Pancreas (tissue), 10 donors: ENCODE results near the gene DMAC2. TPM values are rescaled to one million over a fixed set of nuclear protein-coding genes. Genes with fewer than 3 reads are reported as not detected.
A peak's percentile ranks its signal among the peaks of the same experiment; 100 is the strongest.
"Not testable (repeated sequence)": the region's sequence is repeated elsewhere in the genome, so short reads cannot be mapped to it uniquely, and the experiment has no call there.

Experiments used
- ATAC-seq, 4 donors: fragments of 200-7000 bp; cut with Tn5 transposase; one replicate each; pipeline versions ENCODE4 v1.8.0 to v1.9.1; 2020; ENCODE audit warnings: mild to moderate bottlenecking in 4 of 4, moderate library complexity in 4 of 4
- DNase-seq, 6 donors: peaks; one replicate each; pipeline ENCODE4 v3.0.0-alpha.2; 2020
- FAIRE-seq: peaks from 2 replicates; lab custom pipeline; 2012; peaks lifted over from hg19 to GRCh38; lab: Jason Lieb, UNC
- H3K27ac ChIP-seq, 4 donors: fragments of 200-600 bp; sonication (generic); 1 replicate in 3 of 4; 2 replicates in 1 of 4; pipeline versions ENCODE4 v1.5.0 to v1.8.0; 2020
- H3K27me3 ChIP-seq, 4 donors: fragments of 200-600 bp; one replicate each; pipeline ENCODE4 v1.8.0; 2021
- H3K36me3 ChIP-seq, 3 donors: fragments of 200-600 bp; sonication (generic) in 1 of 3; one replicate each; pipeline versions ENCODE4 v1.5.0 to v1.8.0; 2020 to 2021
- H3K4me1 ChIP-seq, 3 donors: fragments of 200-600 bp; one replicate each; pipeline ENCODE4 v1.8.0; 2021
- H3K4me3 ChIP-seq, 4 donors: fragments of 200-600 bp; sonication (generic) in 2 of 4; one replicate each; pipeline versions ENCODE4 v1.5.0 to v1.8.0; 2020 to 2021
- H3K9me3 ChIP-seq, 4 donors: fragments of 200-600 bp; one replicate each; pipeline ENCODE4 v1.8.0; 2021
- WGBS, 2 donors: extraction: QIAGEN DNeasy Blood & Tissue Kit; methylation state at CpG; one replicate each; pipeline ENCODE4 v1.1.7; 2013; 5-methylcytosine and 5-hydroxymethylcytosine counted together
- intact Hi-C, 3 donors: fragments of 100-400 bp; cut with DNase I; formaldehyde crosslinking; loops; one replicate each; pipeline versions ENCODE4 v1.11.1 to v1.14.2; 2022
- polyA plus RNA-seq, 2 donors: library from polyadenylated mRNA; stranded (reverse); fragments of 200-250 nt; gene quantifications; one replicate each; pipeline ENCODE4 v1.2.3, GENCODE V29; 2013
- total RNA-seq, 6 donors: library from RNA; stranded (reverse); fragmentation: NEBNext Ultra II Directional in 4 of 6; extraction: Animal tissue kit (Norgen Biotek cat#: 25700) in 4 of 6; gene quantifications; one replicate each; pipeline versions ENCODE4 v1.2.1 to v1.2.4, GENCODE V29; 2021 to 2023
- TF ChIP-seq, protein P1 (sequence below), 4 donors: fragments of 200-600 bp; sonication (generic) in 3 of 4; IDR thresholded peaks; one replicate each; pipeline versions ENCODE4 v1.5.0 to v1.8.0; 2021; ENCODE audit warnings: antibody characterized with exemption in 4 of 4
- donor health status: healthy with polysubstance abuse.
- donor health status: DM: no; HTN: no; CAD: no; lungs with moderate emphysema.
- donor health status: DM: no; HTN: no; CAD: no.
- donor health status: control.
- donor health status: control.
- donor health status: Bipolar disorder and iron deficiency.
- donor health status: DM: yes; HTN: yes; CAD: no.
- donor health status: DM: no; HTN: no; CAD: no.
- donor health status: DM: no; HTN: no; CAD: no.
- donor health status: DM: yes; HTN: yes; CAD: no.

DMAC2 gene
- total and polyA plus RNA-seq, 8 donors: 16.2 to 25.5 (median 23.9) TPM

- H3K4me1 ChIP-seq: peaks cover 0 to 9% (median 7%) of the 10 kb centered on the region in 3 donors
- H3K27ac ChIP-seq: no peak overlapping the region
- DNase-seq (no peak), FAIRE-seq (no peak), ATAC-seq (no peak)
- H3K36me3 ChIP-seq: peaks cover 0 to 36% (median 8%) of the 10 kb centered on the region in 3 donors
- WGBS, 2 donors: 59 to 66% methylated on average over 11 to 12 of the region's 12 CpGs
- intact Hi-C loops: no loop called here
- H3K9me3 ChIP-seq: no peaks in the 10 kb centered on the region
- H3K4me3 ChIP-seq: no peak overlapping the region
- TF ChIP-seq, protein P1, sequence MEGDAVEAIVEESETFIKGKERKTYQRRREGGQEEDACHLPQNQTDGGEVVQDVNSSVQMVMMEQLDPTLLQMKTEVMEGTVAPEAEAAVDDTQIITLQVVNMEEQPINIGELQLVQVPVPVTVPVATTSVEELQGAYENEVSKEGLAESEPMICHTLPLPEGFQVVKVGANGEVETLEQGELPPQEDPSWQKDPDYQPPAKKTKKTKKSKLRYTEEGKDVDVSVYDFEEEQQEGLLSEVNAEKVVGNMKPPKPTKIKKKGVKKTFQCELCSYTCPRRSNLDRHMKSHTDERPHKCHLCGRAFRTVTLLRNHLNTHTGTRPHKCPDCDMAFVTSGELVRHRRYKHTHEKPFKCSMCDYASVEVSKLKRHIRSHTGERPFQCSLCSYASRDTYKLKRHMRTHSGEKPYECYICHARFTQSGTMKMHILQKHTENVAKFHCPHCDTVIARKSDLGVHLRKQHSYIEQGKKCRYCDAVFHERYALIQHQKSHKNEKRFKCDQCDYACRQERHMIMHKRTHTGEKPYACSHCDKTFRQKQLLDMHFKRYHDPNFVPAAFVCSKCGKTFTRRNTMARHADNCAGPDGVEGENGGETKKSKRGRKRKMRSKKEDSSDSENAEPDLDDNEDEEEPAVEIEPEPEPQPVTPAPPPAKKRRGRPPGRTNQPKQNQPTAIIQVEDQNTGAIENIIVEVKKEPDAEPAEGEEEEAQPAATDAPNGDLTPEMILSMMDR (IDR thresholded peaks at IDR 0.05): no peak
- H3K27me3 ChIP-seq: no peaks in the 10 kb centered on the region
Measured at GRCh38 chr19:41392775-41393174, 46.9 kb downstream of the DMAC2 start.

- peaks cover 0 to 9% (median 7%) of the 10 kb centered on the region in 3 donors for H3K4me1 ChIP-seq
- H3K27me3 ChIP-seq: no peaks in the 10 kb centered on the region
- no peak for ATAC-seq
- intact Hi-C loops: no loop called here
- no peak for DNase-seq
- H3K27ac ChIP-seq: no peak overlapping the region
- 88 to 93% methylated on average over 11 of the region's 11 CpGs for WGBS, 2 donors
- TF ChIP-seq, protein P1 (IDR thresholded peaks at IDR 0.05): no peak
- FAIRE-seq: no peak
- no peak overlapping the region for H3K4me3 ChIP-seq
- no peaks in the 10 kb centered on the region for H3K9me3 ChIP-seq
- H3K36me3 ChIP-seq: peaks cover 0 to 36% (median 8%) of the 10 kb centered on the region in 3 donors
Measured at GRCh38 chr19:41391618-41392017, 48.1 kb downstream of the DMAC2 start.

DNA sequence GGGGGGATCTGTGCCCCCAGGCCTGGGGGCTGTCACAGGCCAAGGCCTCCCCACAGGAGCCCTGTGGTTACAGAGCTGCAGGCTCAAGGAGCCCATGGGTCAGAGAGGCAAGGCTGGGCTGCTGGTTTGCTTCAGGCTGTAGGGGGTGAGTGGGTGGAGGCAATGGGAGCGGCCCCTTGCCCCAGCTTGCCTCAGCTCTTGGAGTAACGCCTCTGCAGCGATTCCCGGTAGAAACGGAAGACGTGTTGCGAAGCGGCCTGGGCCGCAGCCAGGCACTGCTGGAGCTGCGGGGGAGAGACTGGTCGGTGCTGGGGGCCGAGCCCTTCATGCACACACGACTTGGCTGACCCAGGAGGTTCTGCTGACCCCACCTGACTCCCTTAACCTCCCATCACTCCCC, 53.3 kb downstream of the DMAC2 start:
- peak in 2 of 4 donors; percentile 19 to 47 for ATAC-seq
- TF ChIP-seq, protein P1 (IDR thresholded peaks at IDR 0.05): no peak
- no peak for FAIRE-seq

DNA sequence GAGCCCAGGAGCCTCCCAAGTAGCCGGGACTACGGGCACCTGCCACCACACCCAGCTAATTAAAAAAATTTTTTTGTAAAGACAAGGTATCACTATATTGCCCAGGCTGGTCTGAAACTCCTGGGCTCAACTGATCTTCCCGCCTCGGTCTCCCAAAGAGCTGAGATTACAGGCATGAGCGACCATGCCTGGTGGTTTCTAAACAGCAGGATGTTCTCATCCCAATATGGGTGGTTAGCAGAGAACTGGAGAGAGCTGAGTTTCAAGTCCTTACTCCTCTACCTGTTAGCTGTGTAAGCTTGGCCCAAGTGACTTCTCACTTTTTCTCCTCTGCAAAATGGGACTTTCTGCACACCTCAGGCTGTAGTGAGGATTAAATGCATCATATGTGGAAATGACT, 55.4 kb downstream of the DMAC2 start:
- ATAC-seq (no peak), DNase-seq (no peak), FAIRE-seq (no peak)
- H3K27me3 ChIP-seq: no peaks in the 10 kb centered on the region
- WGBS, 2 donors: 89 to 92% methylated on average over 5 of the region's 5 CpGs
- H3K4me3 ChIP-seq: no peak overlapping the region
- H3K36me3 ChIP-seq: peaks cover 0 to 12% (median 3%) of the 10 kb centered on the region in 3 donors
- TF ChIP-seq, protein P1 (IDR thresholded peaks at IDR 0.05): no peak
- H3K4me1 ChIP-seq: no peaks in the 10 kb centered on the region
- no peaks in the 10 kb centered on the region for H3K9me3 ChIP-seq
- intact Hi-C loops: no loop called here
- no peak overlapping the region for H3K27ac ChIP-seq

More for the DNA sequence above, 53.3 kb downstream of the DMAC2 start:
- DNase-seq: no peak
- no peak overlapping the region for H3K4me3 ChIP-seq
- intact Hi-C loops: no loop called here
- WGBS, 2 donors: 86 to 93% methylated on average over 13 of the region's 13 CpGs
- H3K36me3 ChIP-seq: peaks cover 0 to 29% (median 11%) of the 10 kb centered on the region in 3 donors
- no peak overlapping the region for H3K27ac ChIP-seq
- H3K4me1 ChIP-seq: no peaks in the 10 kb centered on the region
- no peaks in the 10 kb centered on the region for H3K9me3 ChIP-seq
- no peaks in the 10 kb centered on the region for H3K27me3 ChIP-seq

DNA sequence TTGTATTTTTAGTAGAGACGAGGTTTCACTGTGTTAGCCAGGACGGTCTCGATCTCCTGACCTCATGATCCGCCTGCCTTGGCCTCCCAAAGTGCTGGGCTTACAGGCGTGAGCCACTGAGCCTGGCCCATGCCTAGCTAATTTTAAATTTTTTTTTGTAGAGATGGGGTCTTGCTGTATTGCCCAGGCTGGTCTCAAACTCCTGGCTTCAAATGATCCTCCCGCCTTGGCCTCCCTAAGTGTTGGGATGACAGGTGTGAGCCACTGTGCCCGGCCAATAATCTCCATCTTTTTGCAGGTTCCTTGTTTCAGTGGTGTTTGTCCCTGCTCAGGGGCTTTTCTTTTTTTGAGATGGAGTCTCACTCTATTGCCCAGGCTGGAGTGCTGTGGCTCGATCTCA, 58.2 kb downstream of the DMAC2 start:
- DNase-seq, H3K27ac ChIP-seq, H3K36me3 ChIP-seq, intact Hi-C loops, H3K4me3 ChIP-seq, H3K9me3 ChIP-seq, H3K4me1 ChIP-seq, H3K27me3 ChIP-seq, FAIRE-seq, ATAC-seq: not testable (repeated sequence)
- 93 to 94% methylated on average over 8 of the region's 8 CpGs for WGBS, 2 donors

Other genes with a start within 250 kb of the DMAC2 start
- gene CYP2S1, start 246.7 kb downstream of the DMAC2 start, total RNA-seq: 1 to 10 TPM in 3 of 6 donors, under 1 TPM in 3; 0.09 to 2.6 (median 0.86) TPM
- under 1 TPM; 0.23 to 0.30 TPM for gene CYP2S1, start 246.7 kb downstream of the DMAC2 start, polyA plus RNA-seq
- gene AXL, start 220.7 kb downstream of the DMAC2 start, total RNA-seq: 10 to 100 TPM in 1 of 6 donors, 1 to 10 TPM in 5; 1.2 to 16.6 (median 5.2) TPM
- 1 to 10 TPM; 2.4 to 2.8 TPM for gene AXL, start 220.7 kb downstream of the DMAC2 start, polyA plus RNA-seq
- gene HNRNPUL1, start 175.5 kb downstream of the DMAC2 start, total RNA-seq: 100 to 1,000 TPM in 1 of 6 donors, 10 to 100 TPM in 5; 74.0 to 101 (median 83.8) TPM
- 10 to 100 TPM; 49.2 to 63.1 TPM for gene HNRNPUL1, start 175.5 kb downstream of the DMAC2 start, polyA plus RNA-seq
- 10 to 100 TPM in 5 of 6 donors, 1 to 10 TPM in 1; 9.4 to 19.2 (median 13.1) TPM for gene CCDC97, start 129.7 kb downstream of the DMAC2 start, total RNA-seq
- gene CCDC97, start 129.7 kb downstream of the DMAC2 start, polyA plus RNA-seq: 10 to 100 TPM; 11.3 to 12.4 TPM
- gene TGFB1, start 86.0 kb downstream of the DMAC2 start, total RNA-seq: 10 to 100 TPM in 2 of 6 donors, 1 to 10 TPM in 4; 3.3 to 32.3 (median 6.9) TPM
- 1 to 10 TPM; 4.0 to 6.0 TPM for gene TGFB1, start 86.0 kb downstream of the DMAC2 start, polyA plus RNA-seq
- 1 to 10 TPM; 1.5 to 5.7 (median 2.2) TPM for gene B9D2, start 75.8 kb downstream of the DMAC2 start, total RNA-seq
- gene B9D2, start 75.8 kb downstream of the DMAC2 start, polyA plus RNA-seq: 1 to 10 TPM; 4.5 to 7.5 TPM
- 1 to 10 TPM; 3.8 to 5.9 (median 4.8) TPM for gene TMEM91, start 63.4 kb downstream of the DMAC2 start, total RNA-seq
- gene TMEM91, start 63.4 kb downstream of the DMAC2 start, polyA plus RNA-seq: 10 to 100 TPM; 24.8 to 33.0 TPM
- 10 to 100 TPM; 10.7 to 33.7 (median 14.4) TPM for gene EXOSC5, start 42.6 kb downstream of the DMAC2 start, total RNA-seq
- gene EXOSC5, start 42.6 kb downstream of the DMAC2 start, polyA plus RNA-seq: 10 to 100 TPM; 14.3 to 15.3 TPM
- gene BCKDHA, start 42.1 kb downstream of the DMAC2 start, total RNA-seq: 10 to 100 TPM in 5 of 6 donors, 1 to 10 TPM in 1; 9.3 to 29.3 (median 18.6) TPM
- gene BCKDHA, start 42.1 kb downstream of the DMAC2 start, polyA plus RNA-seq: 10 to 100 TPM; 23.6 to 34.2 TPM
- 1 to 10 TPM in 4 of 6 donors, under 1 TPM in 2; 0.41 to 3.2 (median 1.2) TPM for gene B3GNT8, start 12.5 kb downstream of the DMAC2 start, total RNA-seq
- 1 to 10 TPM; 3.1 to 4.5 TPM for gene B3GNT8, start 12.5 kb downstream of the DMAC2 start, polyA plus RNA-seq
- not detected for gene ERICH4, start 3.2 kb upstream of the DMAC2 start, total RNA-seq
- not detected for gene ERICH4, start 3.2 kb upstream of the DMAC2 start, polyA plus RNA-seq
- 1 to 10 TPM in 1 of 6 donors, under 1 TPM in 3, not detected in 2; 0.09 to 1.2 (median 0.53) TPM for gene CEACAM21, start 136.3 kb upstream of the DMAC2 start, total RNA-seq
- 1 to 10 TPM in 1 of 2 donors, under 1 TPM in 1; 0.23 to 1.2 TPM for gene CEACAM21, start 136.3 kb upstream of the DMAC2 start, polyA plus RNA-seq
- gene CEACAM4, start 187.2 kb upstream of the DMAC2 start, total RNA-seq: 1 to 10 TPM in 2 of 6 donors, under 1 TPM in 4; 0.46 to 1.1 (median 0.54) TPM
- 1 to 10 TPM in 1 of 2 donors, under 1 TPM in 1; 0.30 to 1.1 TPM for gene CEACAM4, start 187.2 kb upstream of the DMAC2 start, polyA plus RNA-seq
- 1 to 10 TPM; 1.5 to 6.4 (median 2.6) TPM for gene CEACAM7, start 248.4 kb upstream of the DMAC2 start, total RNA-seq
- 1 to 10 TPM; 1.2 to 3.8 TPM for gene CEACAM7, start 248.4 kb upstream of the DMAC2 start, polyA plus RNA-seq